NCI-H446 treated with DMSO at 0.1 percent for 48 hours (cell line): ENCODE measurements around the gene C16orf89.

Source experiments
- DNase-seq: peaks from one replicate; lab custom pipeline; 2025; lab: John Stamatoyannopoulos, UW

The C16orf89 gene

DNA sequence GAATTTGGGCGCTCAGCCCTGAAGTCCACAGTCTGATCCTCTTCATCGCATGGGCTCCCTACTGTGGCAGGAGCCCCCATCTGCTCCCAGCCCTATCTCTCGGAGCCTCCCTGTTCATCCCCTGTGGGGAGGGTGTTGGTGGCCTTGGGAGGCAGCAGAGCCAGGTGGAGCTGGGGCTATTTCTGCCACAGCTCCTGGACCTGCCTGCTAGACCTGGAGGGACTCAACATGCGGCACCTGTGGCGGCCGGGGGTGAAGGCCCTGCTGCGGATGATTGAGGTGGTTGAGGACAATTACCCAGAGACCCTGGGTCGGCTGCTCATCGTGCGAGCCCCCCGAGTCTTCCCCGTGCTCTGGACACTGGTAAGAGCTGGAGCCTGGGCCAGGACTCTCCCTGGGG lies 62.5 kb downstream of the C16orf89 start:
- no peak for DNase-seq

- DNase-seq = no peak
These were observed 63.0 kb downstream of the C16orf89 start for GRCh38 chr16:5002699-5003143.

DNA sequence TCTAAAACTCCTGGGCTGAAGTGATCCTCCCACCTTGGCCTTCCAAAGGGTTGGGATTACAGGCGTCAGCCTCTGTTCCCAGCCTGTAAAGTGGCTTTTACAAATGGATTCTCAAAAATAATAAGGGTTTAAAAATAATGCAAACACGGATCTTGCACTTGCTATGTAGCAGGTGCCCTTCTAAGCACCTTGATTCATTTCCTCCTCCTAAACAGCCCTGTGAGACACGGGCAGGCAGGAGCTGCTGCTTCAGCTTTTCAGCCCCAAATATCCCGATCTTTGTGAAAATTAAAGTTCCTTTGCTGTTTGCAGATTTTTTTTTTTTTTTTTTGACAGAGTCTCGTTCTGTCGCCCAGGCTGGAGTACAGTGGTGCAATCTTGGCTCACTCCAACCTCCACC lies 63.8 kb downstream of the C16orf89 start:
- DNase-seq = no peak

- no peak for DNase-seq
These were observed 64.2 kb downstream of the C16orf89 start for GRCh38 chr16:5001571-5001970.

- no peak for DNase-seq
These were observed 65.2 kb downstream of the C16orf89 start for GRCh38 chr16:5000573-5001001.

DNA sequence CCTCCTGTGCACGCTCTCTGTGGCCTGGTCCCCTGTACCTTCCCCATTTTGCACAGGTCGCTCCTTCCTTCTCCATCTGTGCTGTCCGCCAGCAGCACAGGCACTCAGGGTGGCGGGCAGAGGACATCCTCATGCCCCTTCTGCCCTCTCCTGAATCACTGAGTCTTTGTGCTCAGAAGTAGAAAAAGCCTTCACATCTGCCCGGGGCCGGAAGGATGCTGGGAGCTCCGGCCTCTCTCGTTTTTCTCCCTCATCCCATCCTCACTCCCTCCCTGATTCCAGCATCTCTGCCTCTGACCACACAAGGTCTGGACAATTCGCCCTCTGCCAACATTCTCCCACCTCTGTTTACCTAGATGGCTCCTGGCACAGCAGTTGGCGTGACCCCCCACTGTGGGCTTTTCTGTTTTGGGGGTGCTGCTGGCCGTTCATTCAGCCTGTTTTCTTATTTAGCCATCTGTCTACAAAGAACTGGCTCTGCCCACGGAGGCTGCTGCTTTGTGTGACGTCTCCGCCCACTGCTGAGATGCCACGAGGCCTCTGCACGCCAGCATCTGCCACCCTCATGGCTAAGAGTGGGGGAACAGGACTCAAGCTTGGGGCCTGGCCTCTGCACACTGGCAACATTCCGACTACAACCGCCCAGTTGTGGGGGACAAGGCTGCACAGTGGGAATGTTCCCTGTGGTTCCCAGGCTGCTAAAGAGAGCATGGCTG lies 70.9 kb downstream of the C16orf89 start:
- DNase-seq = no peak
